ENCODE data around the gene FBXW9. TPM values are rescaled to one million over a fixed set of nuclear protein-coding genes. Genes with fewer than 3 reads are reported as not detected.
A peak's percentile ranks its signal among the peaks of the same experiment; 100 is the strongest.
"Not testable (repeated sequence)": the region's sequence is repeated elsewhere in the genome, so short reads cannot be mapped to it uniquely, and the experiment has no call there.

FBXW9 gene
- total RNA-seq, 1 experiment from 2014 or later, result 13.2 TPM

DNA sequence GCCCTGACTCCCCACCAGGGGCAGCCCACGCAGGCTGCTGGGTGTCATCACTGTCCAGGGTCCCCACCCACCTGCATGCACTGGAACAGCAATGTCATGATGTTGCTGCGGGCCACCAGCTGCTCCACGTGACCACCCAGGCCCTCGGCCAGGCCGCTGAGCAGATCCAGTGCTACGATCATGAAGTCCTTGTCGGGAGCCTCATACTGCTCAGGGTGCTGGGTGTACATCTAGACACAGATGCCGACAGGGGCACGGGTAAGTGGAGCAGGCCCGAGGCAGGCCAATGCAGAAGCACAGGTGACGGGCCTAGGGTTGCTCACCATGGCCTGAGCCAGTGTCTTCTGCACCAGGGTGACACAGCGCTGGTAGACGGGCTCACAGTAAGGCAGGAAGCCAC, 8.7 kb upstream of the FBXW9 start:
- Histone ChIP-seq H3K27me3 (replicated peaks) (no peaks in the 10 kb centered on the region), H3K4me1 (replicated peaks) (no peaks in the 10 kb centered on the region), H3K4me3 (no peak overlapping the region), H3K9me3 (replicated peaks) (no peaks in the 10 kb centered on the region), H3K36me3 (peaks cover 93% of the 10 kb centered on the region), H3K27ac (no peak overlapping the region)
- no peak for DNase-seq (ENCODE audit: low read depth in 1 of 2, low spot score in 2 of 2)

DNA sequence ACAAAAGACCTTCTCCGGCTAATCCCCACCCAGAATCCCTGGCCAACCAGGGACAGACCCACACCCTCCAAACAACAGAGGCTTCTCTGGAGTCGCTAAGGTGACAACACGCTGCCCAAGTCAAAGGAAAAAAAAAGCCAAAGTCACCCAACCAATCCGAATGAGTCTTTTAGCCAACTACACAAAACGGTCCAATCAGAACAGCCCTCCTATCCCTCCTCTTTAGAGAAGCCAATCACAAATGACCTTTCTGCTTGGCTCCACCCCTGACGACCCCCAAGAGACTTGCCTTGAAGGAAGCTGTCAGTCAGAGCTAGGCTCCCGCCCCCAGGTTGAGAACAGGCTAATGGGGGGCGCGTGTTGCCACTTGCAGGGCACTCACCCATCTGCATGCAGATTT, 6.6 kb upstream of the FBXW9 start:
- DNase-seq (ENCODE audit: low read depth in 1 of 2, low spot score in 2 of 2), result peak; percentile 34 to 62
- peaks cover 91% of the 10 kb centered on the region for H3K36me3 ChIP-seq
- H3K27ac ChIP-seq, result no peak overlapping the region

DNA sequence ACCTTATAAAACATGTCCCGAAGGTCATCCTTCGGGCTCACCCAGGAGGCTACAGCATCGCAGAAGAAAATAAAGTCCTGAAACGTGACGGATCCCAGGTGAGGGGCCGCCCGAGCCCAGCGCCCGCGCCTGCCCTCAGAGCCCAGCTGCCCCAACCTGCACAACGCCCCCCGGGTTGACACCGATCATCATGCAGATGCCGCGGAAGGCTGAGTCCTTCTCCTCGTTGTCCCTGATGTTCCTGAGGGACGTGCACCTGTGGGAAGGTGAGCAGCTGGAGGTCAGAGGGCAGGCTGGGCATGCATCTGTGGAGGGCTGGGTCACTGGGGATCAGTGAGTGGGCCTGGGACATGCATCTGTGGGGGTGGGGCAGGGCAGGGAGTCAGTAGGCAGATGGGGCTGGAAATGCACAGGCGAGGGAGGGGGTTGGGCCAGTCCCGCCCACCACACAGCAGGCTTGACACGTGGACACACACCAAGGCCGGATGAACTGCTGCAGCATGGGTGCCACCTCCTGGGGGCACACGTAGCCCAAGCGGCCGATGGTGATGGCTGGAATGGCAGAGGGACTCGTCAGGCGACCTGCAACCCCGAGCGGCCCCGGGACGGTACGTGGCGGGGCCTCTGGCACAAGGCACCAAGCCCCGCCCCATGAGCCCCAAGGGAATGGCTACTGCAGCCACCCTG, 5.3 kb upstream of the FBXW9 start:
- DNase-seq (ENCODE audit: low read depth in 1 of 2, low spot score in 2 of 2), result no peak
- H3K9me3 ChIP-seq (replicated peaks), result no peaks in the 10 kb centered on the region
- H3K4me1 ChIP-seq (replicated peaks), result no peaks in the 10 kb centered on the region
- peaks cover 89% of the 10 kb centered on the region for H3K36me3 ChIP-seq
- no peak overlapping the region for H3K27ac ChIP-seq
- H3K27me3 ChIP-seq (replicated peaks), result no peaks in the 10 kb centered on the region
- no peak overlapping the region for H3K4me3 ChIP-seq

More for the DNA sequence above, 6.6 kb upstream of the FBXW9 start:
- Histone ChIP-seq H3K9me3 (replicated peaks) (no peaks in the 10 kb centered on the region), H3K4me1 (replicated peaks) (no peaks in the 10 kb centered on the region), H3K4me3 (no peak overlapping the region), H3K27me3 (replicated peaks) (no peaks in the 10 kb centered on the region)

DNA sequence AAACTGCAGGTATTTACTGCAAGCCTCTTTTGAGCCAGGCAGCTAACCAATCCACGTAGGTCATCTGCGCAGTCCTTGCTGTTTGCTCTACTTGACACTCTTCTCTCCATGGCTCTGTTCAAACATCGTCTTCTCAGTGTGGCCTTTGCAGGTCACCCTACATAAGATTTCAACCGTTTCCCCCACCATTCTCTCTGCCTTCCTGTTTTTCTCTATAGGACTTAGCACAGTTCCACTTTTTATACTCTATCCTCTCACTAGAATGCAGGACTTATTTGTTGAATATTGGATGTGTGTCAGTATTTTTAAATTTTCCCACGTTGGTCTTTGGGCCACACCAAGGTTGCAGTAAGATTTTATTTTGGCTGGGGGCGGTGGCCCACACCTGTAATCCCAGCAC, 1.7 kb upstream of the FBXW9 start:
- no peak overlapping the region for H3K4me3 ChIP-seq
- H3K27me3 ChIP-seq (replicated peaks), result no peaks in the 10 kb centered on the region
- peaks cover 2% of the 10 kb centered on the region; the same call in 1 of the 2 replicates for H3K9me3 ChIP-seq (replicated peaks)
- DNase-seq (ENCODE audit: low read depth in 1 of 2, low spot score in 2 of 2), result no peak
- peaks cover 8% of the 10 kb centered on the region for H3K4me1 ChIP-seq (replicated peaks)
- peaks cover 57% of the 10 kb centered on the region for H3K36me3 ChIP-seq
- H3K27ac ChIP-seq, result no peak overlapping the region

DNA sequence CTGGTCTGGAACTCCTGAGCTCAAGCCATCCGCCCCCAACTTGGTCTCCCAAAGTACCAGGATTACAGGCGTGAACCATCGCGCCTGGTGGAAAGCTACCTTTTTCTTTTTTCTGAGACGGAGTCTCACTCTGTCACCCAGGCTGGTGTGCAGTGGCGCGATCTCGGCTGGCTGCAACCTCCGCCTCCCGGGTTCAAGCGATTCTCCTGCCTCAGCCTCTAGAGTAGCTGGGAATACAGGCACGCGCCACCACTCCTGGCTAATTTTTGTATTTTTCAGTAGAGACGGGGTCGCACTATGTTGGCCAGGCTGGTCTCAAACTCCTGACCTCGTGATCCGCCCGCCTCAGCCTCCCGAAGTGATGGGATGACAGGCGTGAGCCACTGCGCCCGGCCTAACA, 994 bp upstream of the FBXW9 start:
- not testable (repeated sequence) for DNase-seq (ENCODE audit: low read depth in 1 of 2, low spot score in 2 of 2); H3K4me3 ChIP-seq; H3K4me1 ChIP-seq (replicated peaks); H3K27me3 ChIP-seq (replicated peaks); H3K9me3 ChIP-seq (replicated peaks); H3K27ac ChIP-seq
- H3K36me3 ChIP-seq, result peaks cover 54% of the 10 kb centered on the region

DNA sequence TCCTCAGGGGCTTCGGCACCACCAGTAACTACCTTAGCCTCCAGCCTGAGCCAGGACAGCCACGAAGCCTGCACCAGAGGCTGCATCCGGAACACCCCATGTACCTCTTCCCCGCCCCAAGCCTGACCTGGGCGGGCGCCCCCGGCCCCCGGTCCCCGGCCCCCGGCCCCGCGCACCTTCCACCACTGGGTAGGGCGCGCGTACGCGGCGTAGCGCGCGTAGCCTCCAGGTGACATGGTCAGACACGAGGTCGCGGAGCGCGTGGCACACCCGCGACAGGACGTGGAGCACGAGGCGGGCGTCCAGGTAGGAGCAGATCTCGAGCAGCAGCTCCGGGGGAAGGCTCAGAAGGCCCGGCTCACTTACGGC, 450 bp downstream of the FBXW9 start:
- Histone ChIP-seq H3K27ac (no peak overlapping the region), H3K36me3 (peaks cover 39% of the 10 kb centered on the region), H3K27me3 (replicated peaks) (no peaks in the 10 kb centered on the region), H3K4me1 (replicated peaks) (peaks cover 8% of the 10 kb centered on the region), H3K4me3 (peak overlapping the region; percentile 73), H3K9me3 (replicated peaks) (peaks cover 2% of the 10 kb centered on the region; the same call in 1 of the 2 replicates)
- no peak for DNase-seq (ENCODE audit: low read depth in 1 of 2, low spot score in 2 of 2)

DNA sequence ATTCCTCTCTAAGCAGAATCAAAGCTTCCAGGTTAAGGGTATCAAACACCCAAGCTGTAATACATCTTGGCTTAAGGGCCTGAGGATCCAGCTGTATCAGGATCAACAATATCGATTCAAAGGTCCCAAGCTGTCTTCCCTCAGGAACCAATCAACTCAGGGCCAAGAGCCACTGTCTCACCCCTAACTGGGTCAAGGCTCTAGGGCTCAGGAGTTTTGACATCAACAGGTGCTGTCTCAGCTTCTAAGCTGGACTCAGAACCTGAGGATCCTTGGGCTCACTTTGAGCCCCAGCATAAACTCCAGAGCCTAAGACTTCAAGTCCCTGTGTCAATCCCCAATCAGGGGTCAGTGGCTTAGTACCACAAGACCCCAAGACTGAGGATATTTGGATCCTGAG, 917 bp downstream of the FBXW9 start:
- no peak for DNase-seq (ENCODE audit: low read depth in 1 of 2, low spot score in 2 of 2)
- H3K36me3 ChIP-seq, result peaks cover 35% of the 10 kb centered on the region
- H3K4me1 ChIP-seq (replicated peaks), result peaks cover 8% of the 10 kb centered on the region
- peaks cover 2% of the 10 kb centered on the region; the same call in 1 of the 2 replicates for H3K9me3 ChIP-seq (replicated peaks)
- H3K27ac ChIP-seq, result no peak overlapping the region
- no peaks in the 10 kb centered on the region for H3K27me3 ChIP-seq (replicated peaks)
- H3K4me3 ChIP-seq, result peak overlapping the region; percentile 73

DNA sequence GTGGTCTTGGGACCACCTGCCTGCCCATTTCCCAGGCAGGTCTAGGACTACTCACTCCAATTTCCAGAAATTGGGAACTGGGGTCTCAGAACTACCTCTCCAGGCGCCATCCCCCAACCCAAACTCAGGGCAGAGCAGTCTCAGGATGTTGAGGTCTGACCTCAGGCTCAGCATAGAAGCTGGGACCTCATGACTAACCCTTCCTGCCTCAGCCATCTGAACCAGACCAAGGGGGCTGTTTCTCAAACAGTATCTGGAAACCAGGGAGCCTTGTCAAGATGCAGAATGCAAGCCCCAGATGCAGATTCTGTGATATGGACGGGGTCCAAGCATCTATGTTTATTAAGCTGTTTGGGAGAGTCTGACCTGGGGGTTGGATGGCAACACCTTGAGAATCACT, 1.3 kb downstream of the FBXW9 start:
- no peaks in the 10 kb centered on the region for H3K27me3 ChIP-seq (replicated peaks)
- peaks cover 33% of the 10 kb centered on the region for H3K36me3 ChIP-seq
- no peak overlapping the region for H3K27ac ChIP-seq
- no peak for DNase-seq (ENCODE audit: low read depth in 1 of 2, low spot score in 2 of 2)
- H3K9me3 ChIP-seq (replicated peaks), result peaks cover 2% of the 10 kb centered on the region; the same call in 1 of the 2 replicates
- peaks cover 8% of the 10 kb centered on the region for H3K4me1 ChIP-seq (replicated peaks)
- H3K4me3 ChIP-seq, result peak overlapping the region; percentile 73; the same call in 1 of the 2 replicates

DNA sequence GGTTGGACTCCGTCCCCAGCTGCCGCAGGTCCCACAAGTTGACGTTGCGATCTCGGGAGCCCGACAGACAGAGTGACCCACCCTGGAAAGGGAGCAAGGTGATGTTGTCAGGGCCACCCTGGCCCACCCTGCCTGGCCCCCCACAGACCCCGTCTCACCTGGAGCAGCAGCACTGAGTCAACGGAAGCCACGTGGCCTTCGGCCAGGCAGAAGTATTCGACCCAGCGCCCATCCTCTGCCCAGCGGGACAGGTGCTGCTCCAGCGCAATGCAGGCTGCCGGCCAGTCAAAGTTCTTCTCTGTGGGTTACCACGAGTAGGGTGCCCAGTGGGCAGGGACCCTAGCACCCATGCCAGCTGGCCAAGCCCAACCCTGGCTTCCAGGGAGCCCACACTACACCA, 1.8 kb downstream of the FBXW9 start:
- H3K4me3 ChIP-seq, result no peak overlapping the region
- H3K36me3 ChIP-seq, result peaks cover 28% of the 10 kb centered on the region
- H3K27ac ChIP-seq, result no peak overlapping the region
- peaks cover 2% of the 10 kb centered on the region; the same call in 1 of the 2 replicates for H3K9me3 ChIP-seq (replicated peaks)
- H3K27me3 ChIP-seq (replicated peaks), result no peaks in the 10 kb centered on the region
- peaks cover 8% of the 10 kb centered on the region for H3K4me1 ChIP-seq (replicated peaks)
- DNase-seq (ENCODE audit: low read depth in 1 of 2, low spot score in 2 of 2), result no peak

DNA sequence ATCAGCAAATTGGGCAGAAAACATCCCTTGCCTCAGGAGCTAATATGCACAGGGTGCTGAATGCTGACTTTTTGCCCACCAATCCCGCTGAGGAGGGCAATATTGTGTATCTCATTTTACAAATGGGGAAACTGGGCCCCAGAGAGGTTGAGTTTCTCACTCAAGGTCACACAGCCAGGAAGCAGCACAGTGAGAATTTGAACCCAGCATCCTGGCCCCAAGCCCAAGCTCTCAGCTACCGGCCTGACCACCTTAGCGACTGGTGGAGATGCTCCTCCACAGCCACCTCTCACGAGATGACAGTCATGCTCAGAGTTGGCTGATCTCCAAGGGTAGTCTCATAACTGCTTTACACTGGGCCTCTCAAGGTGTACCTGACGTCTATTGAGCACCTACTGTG, 3.5 kb downstream of the FBXW9 start:
- peaks cover 8% of the 10 kb centered on the region for H3K4me1 ChIP-seq (replicated peaks)
- H3K9me3 ChIP-seq (replicated peaks), result peaks cover 2% of the 10 kb centered on the region; the same call in 1 of the 2 replicates
- no peaks in the 10 kb centered on the region for H3K27me3 ChIP-seq (replicated peaks)
- no peak overlapping the region for H3K4me3 ChIP-seq
- DNase-seq (ENCODE audit: low read depth in 1 of 2, low spot score in 2 of 2), result no peak
- H3K27ac ChIP-seq, result no peak overlapping the region
- H3K36me3 ChIP-seq, result peaks cover 15% of the 10 kb centered on the region

DNA sequence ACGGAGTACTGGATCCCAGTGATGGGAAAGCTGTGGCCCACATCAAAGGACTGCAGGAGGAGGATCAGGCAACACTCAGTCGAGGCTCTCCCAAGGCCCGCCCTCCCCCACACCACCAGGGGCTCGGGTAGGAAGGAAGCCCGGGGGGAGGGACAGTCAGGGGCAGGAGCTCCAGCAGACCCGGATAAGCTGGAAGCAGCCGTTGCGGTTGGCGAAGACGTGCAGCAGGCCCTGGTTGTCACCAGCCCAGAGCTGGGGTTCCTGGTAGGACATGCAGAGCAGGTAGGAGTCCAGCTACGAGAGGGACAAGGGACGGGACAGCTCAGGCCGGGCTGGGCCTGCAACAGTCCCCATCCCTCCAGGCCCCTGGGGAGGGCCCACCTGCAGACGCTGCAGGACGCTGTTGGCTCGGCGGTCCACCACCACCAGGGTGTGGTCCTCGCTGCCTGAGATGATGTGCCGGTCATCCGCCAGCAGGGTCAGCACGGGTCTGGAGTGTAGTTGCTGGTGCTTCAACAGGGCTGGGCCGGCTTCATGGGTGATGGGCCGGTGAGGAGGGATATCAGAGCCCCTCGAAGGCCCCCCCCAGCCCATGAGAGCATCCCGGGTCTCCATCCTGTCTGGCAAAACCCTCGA, 6.7 kb downstream of the FBXW9 start:
- no peak for DNase-seq (ENCODE audit: low read depth in 1 of 2, low spot score in 2 of 2)
- no peaks in the 10 kb centered on the region for H3K9me3 ChIP-seq (replicated peaks)
- H3K36me3 ChIP-seq, result 0 out of 2 replicates have a peak, but pooled peaks cover 4% of the 10 kb centered on the region
- no peaks in the 10 kb centered on the region for H3K4me1 ChIP-seq (replicated peaks)
- H3K27me3 ChIP-seq (replicated peaks), result no peaks in the 10 kb centered on the region
- H3K27ac ChIP-seq, result no peak overlapping the region
- no peak overlapping the region for H3K4me3 ChIP-seq

DNA sequence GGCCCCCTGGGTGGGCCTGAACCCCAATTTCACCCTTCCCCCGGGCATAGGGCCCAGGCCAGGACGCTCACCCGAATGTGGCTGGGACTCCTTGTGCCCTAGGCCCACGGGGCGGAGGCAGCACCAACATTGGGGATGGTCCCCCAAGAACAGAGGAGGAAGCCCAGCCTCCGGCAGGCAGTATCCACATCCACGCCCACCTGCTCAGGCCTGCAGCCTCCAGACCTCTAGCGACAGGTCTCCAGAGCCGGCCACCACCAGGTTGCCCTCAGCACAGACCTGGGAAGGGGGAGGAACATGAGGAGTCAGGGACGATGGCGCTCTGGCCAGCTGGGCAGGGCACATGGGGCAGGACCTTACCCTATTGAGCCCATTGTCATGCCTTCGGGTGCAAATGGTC, 7.4 kb downstream of the FBXW9 start:
- Histone ChIP-seq H3K36me3 (0 out of 2 replicates have a peak, but pooled peaks cover 4% of the 10 kb centered on the region), H3K27ac (no peak overlapping the region), H3K27me3 (replicated peaks) (no peaks in the 10 kb centered on the region), H3K4me1 (replicated peaks) (no peaks in the 10 kb centered on the region), H3K4me3 (no peak overlapping the region), H3K9me3 (replicated peaks) (no peaks in the 10 kb centered on the region)
- no peak for DNase-seq (ENCODE audit: low read depth in 1 of 2, low spot score in 2 of 2)

DNA sequence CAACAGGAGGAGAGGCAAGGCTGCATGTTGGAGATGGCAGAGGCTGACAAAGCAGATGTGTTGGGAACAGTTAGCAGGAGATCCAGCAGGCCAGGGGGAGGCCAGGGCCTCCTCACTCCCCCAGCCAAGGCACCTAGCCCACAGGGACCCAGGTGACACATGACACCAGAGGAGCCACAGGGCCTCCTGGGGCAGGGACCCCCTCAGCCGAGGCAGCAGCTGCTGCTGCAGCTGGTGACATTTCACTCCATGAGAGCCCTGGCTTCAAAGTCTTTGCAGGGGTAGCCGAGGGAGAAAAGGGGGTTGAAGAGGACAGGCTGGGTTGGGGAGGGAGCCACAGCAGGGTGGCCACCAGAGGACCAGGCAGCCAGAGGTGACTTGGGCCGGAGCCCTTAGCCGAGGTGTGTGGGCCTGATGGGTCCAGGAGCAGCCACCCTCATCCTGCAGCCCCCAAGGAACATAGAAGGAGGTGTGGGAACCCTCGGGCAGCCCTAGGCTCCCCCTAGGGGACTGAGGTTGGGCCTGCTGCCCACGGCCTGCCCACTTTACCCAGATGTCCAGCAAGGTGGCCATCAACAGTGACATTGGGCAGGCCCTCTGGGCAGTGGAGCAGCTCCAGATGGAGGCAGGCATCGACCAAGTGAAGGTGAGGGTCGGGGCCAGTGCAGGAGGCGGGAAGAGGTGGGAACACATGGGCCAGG, 8.8 kb downstream of the FBXW9 start, which contains the start of gene GNG14:
GNG14 (plus strand) TSS at position 503 of the 701 bp plus-strand sequence; CDS start at position 554, 51 bp downstream.
- Histone ChIP-seq H3K4me3 (no peak within 1 kb of the TSS), H3K36me3 (0 out of 2 replicates have a peak, but pooled peaks cover under 1% of the 10 kb centered on the region), H3K27ac (no peak within 1 kb of the TSS), H3K4me1 (replicated peaks) (no peaks in the 10 kb centered on the region), H3K27me3 (replicated peaks) (no peaks in the 10 kb centered on the region), H3K9me3 (replicated peaks) (no peaks in the 10 kb centered on the region)
- DNase-seq (ENCODE audit: low read depth in 1 of 2, low spot score in 2 of 2), result no peak

DNA sequence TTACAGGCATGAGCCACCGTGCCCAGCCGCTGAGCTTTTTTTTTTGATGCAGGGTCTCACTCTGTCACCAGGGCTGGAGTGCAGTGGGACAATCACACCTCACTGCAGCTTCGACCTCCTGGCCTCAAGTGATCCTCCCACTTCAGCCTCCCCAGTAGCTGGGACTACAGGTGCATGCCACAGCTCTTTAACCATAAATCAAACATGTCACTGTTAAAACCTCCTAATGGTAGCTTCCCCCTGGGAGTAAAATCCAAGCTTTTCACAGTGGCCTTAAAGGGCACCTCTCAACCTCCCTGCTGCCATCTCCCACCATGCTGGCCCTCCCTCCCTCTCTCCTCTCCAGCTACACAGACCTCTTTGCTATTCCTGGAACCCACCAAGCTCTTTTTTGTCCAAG, 10.6 kb downstream of the FBXW9 start:
- Histone ChIP-seq H3K4me3 (no peak overlapping the region), H3K27ac (no peak overlapping the region)

More for the DNA sequence above, 10.6 kb downstream of the FBXW9 start:
- Histone ChIP-seq H3K4me1 (replicated peaks) (no peaks in the 10 kb centered on the region), H3K9me3 (replicated peaks) (no peaks in the 10 kb centered on the region), H3K36me3 (peaks cover 3% of the 10 kb centered on the region; the same call in 1 of the 2 replicates), H3K27me3 (replicated peaks) (no peaks in the 10 kb centered on the region)
- no peak for DNase-seq (ENCODE audit: low read depth in 1 of 2, low spot score in 2 of 2)

All from SJSA1 (cell line).